SK-N-SH (cell line): ENCODE measurements around the gene PRRT2. TPM values are rescaled to one million over a fixed set of nuclear protein-coding genes. Genes with fewer than 3 reads are reported as not detected.

ENCODE experiments used
- CTCF ChIA-PET: fragments of 300-600, 350-600 bp; formaldehyde crosslinking; extraction: SDS; loops from one replicate; lab custom pipeline; 2021; lab: Yijun Ruan, JAX
- POLR2A ChIA-PET: fragments of 350-600 bp; sonication (Branson Sonifier 250); formaldehyde crosslinking; extraction: SDS; loops from one replicate; lab custom pipeline; 2020; ENCODE audit warnings: antibody characterized with exemption, inconsistent platforms; lab: Yijun Ruan, JAX
- DNase-seq: peaks from one replicate; pipeline ENCODE4 v3.0.0; 2012
- H2AFZ ChIP-seq: fragments of 200-600 bp; sonication (generic); 2 replicates; pipeline ENCODE4 v1.8.1; 2016; ENCODE audit warnings: antibody characterized with exemption, mild to moderate bottlenecking, low read depth
- H3F3A ChIP-seq: fragments of 200-600 bp; sonication (generic); replicated peaks from 2 replicates; pipeline ENCODE3; 2016; ENCODE audit warnings: antibody characterized with exemption, mild to moderate bottlenecking; ENCODE audit not compliant: insufficient read depth
- H3K27ac ChIP-seq, 2 experiments: fragments of 200-500 bp in 1 of 2; fragments of 200-600 bp in 1 of 2; sonication (Bioruptor generic) in 1 of 2; sonication (generic), shearing (Covaris generic) in 1 of 2; 2 replicates each; pipeline versions ENCODE4 v1.5.1 to v1.6.1; 2014 to 2016; ENCODE audit warnings: low read depth in 2 of 2, inconsistent platforms in 1 of 2, low read length in 1 of 2, mild to moderate bottlenecking in 1 of 2, mixed read lengths in 1 of 2
- H3K27me3 ChIP-seq: fragments of 200-600 bp; sonication (generic), shearing (Covaris generic); 2 replicates; pipeline ENCODE4 v1.6.1; 2016; ENCODE audit warnings: mixed run types; ENCODE audit not compliant: insufficient read depth
- H3K36me3 ChIP-seq, 2 experiments: fragments of 200-500 bp in 1 of 2; fragments of 200-600 bp in 1 of 2; sonication (Bioruptor generic) in 1 of 2; sonication (generic) in 1 of 2; replicated peaks in 1 of 2; 2 replicates each; pipeline versions ENCODE3 to v1.5.1; 2014 to 2016; ENCODE audit warnings: low read length in 1 of 2, mild to moderate bottlenecking in 1 of 2; ENCODE audit not compliant: insufficient read depth in 2 of 2, control insufficient read depth in 1 of 2
- H3K4me1 ChIP-seq, 2 experiments: fragments of 200-500 bp in 1 of 2; fragments of 200-600 bp in 1 of 2; sonication (Bioruptor generic) in 1 of 2; sonication (generic), shearing (Covaris generic) in 1 of 2; 2 replicates each; pipeline versions ENCODE4 v1.5.1 to v1.6.1; 2014 to 2016; ENCODE audit warnings: low read depth in 1 of 2, low read length in 1 of 2, mixed run types in 1 of 2; ENCODE audit not compliant: insufficient read depth in 2 of 2, control insufficient read depth in 1 of 2
- H3K4me2 ChIP-seq: fragments of 200-600 bp; sonication (generic), shearing (Covaris generic); 2 replicates; pipeline ENCODE4 v1.6.1; 2017; ENCODE audit warnings: mixed run types
- H3K4me3 ChIP-seq, 2 experiments: fragments of 200-500 bp in 1 of 2; fragments of 200-600 bp in 1 of 2; sonication (Bioruptor generic) in 1 of 2; sonication (generic), shearing (Covaris generic) in 1 of 2; 2 replicates each; pipeline versions ENCODE4 v1.5.1 to v1.8.1; 2014 to 2016; ENCODE audit warnings: low read depth in 2 of 2, inconsistent platforms in 1 of 2, low read length in 1 of 2, mild to moderate bottlenecking in 1 of 2, mixed read lengths in 1 of 2, moderate library complexity in 1 of 2
- H3K79me2 ChIP-seq: fragments of 200-600 bp; sonication (generic); 2 replicates; pipeline ENCODE4 v1.8.1; 2017; ENCODE audit warnings: mild to moderate bottlenecking; ENCODE audit not compliant: insufficient read depth
- H3K9ac ChIP-seq: fragments of 200-600 bp; sonication (generic); 2 replicates; pipeline ENCODE4 v1.6.1; 2017; ENCODE audit warnings: mixed run types
- H3K9me2 ChIP-seq: fragments of 200-600 bp; sonication (generic); 2 replicates; pipeline ENCODE4 v1.6.1; 2017; ENCODE audit warnings: mixed run types
- H3K9me3 ChIP-seq: fragments of 200-600 bp; sonication (generic); 2 replicates; pipeline ENCODE4 v1.6.1; 2017; ENCODE audit warnings: mixed run types, mild to moderate bottlenecking, moderate library complexity
- H4K20me1 ChIP-seq: fragments of 200-600 bp; sonication (generic); 2 replicates; pipeline ENCODE4 v1.6.1; 2017; ENCODE audit warnings: mild to moderate bottlenecking, mixed run types; ENCODE audit not compliant: insufficient read depth
- CHD2 ChIP-seq: fragments of 150-350 bp; IDR thresholded peaks from 2 replicates; pipeline ENCODE4 v1.6.1; 2018; ENCODE audit warnings: low read length; ENCODE audit not compliant: partially characterized antibody
- ELF1 ChIP-seq: IDR thresholded peaks from 2 replicates; pipeline ENCODE4 v1.4.0; 2012
- EZH2phosphoT487 ChIP-seq: fragments of 200-600 bp; sonication (generic); IDR thresholded peaks from 2 replicates; pipeline ENCODE4 v1.6.1; 2017; ENCODE audit warnings: low read depth, mixed run types, mild to moderate bottlenecking, antibody characterized with exemption, moderate library complexity, borderline replicate concordance
- FOSL2 ChIP-seq: IDR thresholded peaks from 2 replicates; pipeline ENCODE4 v1.4.0; 2012; ENCODE audit warnings: low read depth, mild to moderate bottlenecking, moderate library complexity, borderline replicate concordance
- FOXM1 ChIP-seq: IDR thresholded peaks from 2 replicates; pipeline ENCODE4 v1.4.0; 2012; ENCODE audit warnings: low read depth, mild to moderate bottlenecking
- GABPA ChIP-seq: IDR thresholded peaks from 2 replicates; pipeline ENCODE4 v1.4.0; 2012; ENCODE audit warnings: low read depth, mild to moderate bottlenecking
- MAX ChIP-seq: IDR thresholded peaks from 2 replicates; pipeline ENCODE4 v1.4.0; 2012; ENCODE audit warnings: low read depth
- MEF2A ChIP-seq: IDR thresholded peaks from 2 replicates; pipeline ENCODE4 v1.4.0; 2012; ENCODE audit warnings: low read depth, borderline replicate concordance
- MXI1 ChIP-seq: IDR thresholded peaks from 2 replicates; pipeline ENCODE4 v1.6.1; 2012; ENCODE audit warnings: mild to moderate bottlenecking, low read depth, low read length, improper control_type of control experiment
- NFIC ChIP-seq: IDR thresholded peaks from 2 replicates; pipeline ENCODE4 v1.4.0; 2012; ENCODE audit warnings: borderline replicate concordance
- NRF1 ChIP-seq: IDR thresholded peaks from 2 replicates; pipeline ENCODE4 v1.6.1; 2012; ENCODE audit warnings: low read depth, mild to moderate bottlenecking, low read length
- POLR2AphosphoS5 ChIP-seq: IDR thresholded peaks from 2 replicates; pipeline ENCODE4 v1.6.1; 2012; ENCODE audit warnings: low read depth, low read length
- RAD21 ChIP-seq: IDR thresholded peaks from 2 replicates; pipeline ENCODE4 v1.6.1; 2012; ENCODE audit warnings: mild to moderate bottlenecking, low read length
- RCOR1 ChIP-seq: fragments of 150-350 bp; IDR thresholded peaks from 2 replicates; pipeline ENCODE4 v1.6.1; 2017; ENCODE audit warnings: antibody characterized with exemption, low read length
- REST ChIP-seq: IDR thresholded peaks from 2 replicates; pipeline ENCODE4 v1.6.1; 2012; ENCODE audit warnings: mild to moderate bottlenecking, low read depth, low read length, moderate library complexity
- RFX5 ChIP-seq: IDR thresholded peaks from 2 replicates; pipeline ENCODE4 v1.6.1; 2012; ENCODE audit warnings: mild to moderate bottlenecking, improper control_type of control experiment, low read length
- SMC3 ChIP-seq: IDR thresholded peaks from 2 replicates; pipeline ENCODE4 v1.6.1; 2012; ENCODE audit warnings: low read depth, low read length, improper control_type of control experiment
- TAF1 ChIP-seq: IDR thresholded peaks from 2 replicates; pipeline ENCODE4 v1.6.1; 2012; ENCODE audit warnings: low read depth, mild to moderate bottlenecking, low read length, moderate library complexity, borderline replicate concordance
- TCF12 ChIP-seq: IDR thresholded peaks from 2 replicates; pipeline ENCODE4 v1.4.0; 2012
- TEAD4 ChIP-seq: IDR thresholded peaks from 2 replicates; pipeline ENCODE4 v1.4.0; 2012; ENCODE audit warnings: mild to moderate bottlenecking, borderline replicate concordance; ENCODE audit not compliant: insufficient read depth
- USF1 ChIP-seq: IDR thresholded peaks from 2 replicates; pipeline ENCODE4 v1.4.0; 2012; ENCODE audit warnings: low read depth, borderline replicate concordance
- YY1 ChIP-seq: IDR thresholded peaks from 2 replicates; pipeline ENCODE4 v1.4.0; 2012; ENCODE audit warnings: low read depth, mild to moderate bottlenecking
- ZBTB33 ChIP-seq: IDR thresholded peaks from 2 replicates; pipeline ENCODE4 v1.4.0; 2012; ENCODE audit warnings: low read depth, borderline replicate concordance
- WGBS: methylation state at CpG from one replicate; pipeline ENCODE4 v1.1.6; 2017; ENCODE audit warnings: low lambda C conversion rate; 5-methylcytosine and 5-hydroxymethylcytosine counted together
- polyA plus RNA-seq, 3 experiments: library from polyadenylated mRNA; depleted of rRNA; stranded (reverse); fragments of >200 nt; gene quantifications; 2 replicates each; pipeline ENCODE4 v1.2.3, GENCODE V29; 2012
- TF ChIP-seq, protein P1 (sequence below): IDR thresholded peaks from 2 replicates; pipeline ENCODE4; 2012

The PRRT2 gene
- polyA plus RNA-seq, 1 of the 3 experiments (the other 2 are of a cell fraction) = 28.1 TPM

GRCh38 chr16:29862884-29863668, 51.1 kb downstream of the PRRT2 start, which contains the start of gene CDIPT:
Gene CDIPT (minus strand): TSS chr16:29863226. CDS start chr16:29862857, 369 bp downstream.
- under 1% methylated on average over 27 of the region's 57 CpGs for WGBS
- CTCF ChIA-PET = interaction anchor here (0.7 to 3.2 kb wide), 16 partner anchors 8 to 229 kb away, joined by 3 to 13 read pairs (median 5); partner anchors contain the start of genes KIF22, SEZ6L2, TAOK2 and TLCD3B
- TF ChIP-seq SMC3 (peak; percentile 5; the same call in 1 of the 2 replicates), ZBTB33 (peak; percentile 58), REST (peak; percentile 34; the same call in 1 of the 2 replicates), MAX (peak; percentile 73), NRF1 (0 out of 2 replicates have a peak, but pooled peaks have one; percentile 8), ELF1 (peak; percentile 60), USF1 (no peak), YY1 (no peak), MXI1 (peak; percentile 55), TEAD4 (no peak), RAD21 (peak; percentile 17; the same call in 1 of the 2 replicates), RCOR1 (peak; percentile 55; the same call in 1 of the 2 replicates), TAF1 (peak; percentile 63; the same call in 1 of the 2 replicates), FOSL2 (no peak), NFIC (no peak; the same call in 1 of the 2 replicates), RFX5 (peak; percentile 58), GABPA (peak; percentile 20), TCF12 (peak; percentile 35; the same call in 1 of the 2 replicates), POLR2AphosphoS5 (no peak), MEF2A (no peak), EZH2phosphoT487 (no peak), CHD2 (peak; percentile 73), FOXM1 (no peak)
- TF ChIP-seq, protein P1, sequence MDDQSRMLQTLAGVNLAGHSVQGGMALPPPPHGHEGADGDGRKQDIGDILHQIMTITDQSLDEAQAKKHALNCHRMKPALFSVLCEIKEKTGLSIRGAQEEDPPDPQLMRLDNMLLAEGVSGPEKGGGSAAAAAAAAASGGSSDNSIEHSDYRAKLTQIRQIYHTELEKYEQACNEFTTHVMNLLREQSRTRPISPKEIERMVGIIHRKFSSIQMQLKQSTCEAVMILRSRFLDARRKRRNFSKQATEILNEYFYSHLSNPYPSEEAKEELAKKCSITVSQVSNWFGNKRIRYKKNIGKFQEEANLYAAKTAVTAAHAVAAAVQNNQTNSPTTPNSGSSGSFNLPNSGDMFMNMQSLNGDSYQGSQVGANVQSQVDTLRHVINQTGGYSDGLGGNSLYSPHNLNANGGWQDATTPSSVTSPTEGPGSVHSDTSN = no peak

More at GRCh38 chr16:29862884-29863668, 51.1 kb downstream of the PRRT2 start, which contains the start of gene CDIPT:
- DNase-seq = peak; percentile 94
- peaks cover 18% of the 10 kb centered on the region for H3K79me2 ChIP-seq
- peak within 1 kb of the TSS; percentile 81 to 90 for H3K4me3 ChIP-seq
- peaks cover 5 to 14% of the 10 kb centered on the region in 2 experiments for H3K36me3 ChIP-seq
- peak within 1 kb of the TSS; percentile 88 to 95 for H3K27ac ChIP-seq
- H2AFZ ChIP-seq = peak within 1 kb of the TSS; percentile 77
- peaks cover under 1% of the 10 kb centered on the region for H3F3A ChIP-seq
- H3K9me3 ChIP-seq = no peaks in the 10 kb centered on the region
- H3K9me2 ChIP-seq = no peaks in the 10 kb centered on the region
- POLR2A ChIA-PET = interaction anchor here (1.0 to 1.1 kb wide), 3 partner anchors 15 to 55 kb away, joined by 3 to 7 read pairs (median 4); partner anchors contain the start of gene PAGR1
- no peaks in the 10 kb centered on the region for H4K20me1 ChIP-seq
- peak within 1 kb of the TSS; percentile 79 for H3K9ac ChIP-seq
- peaks cover 0 to 17% of the 10 kb centered on the region in 2 experiments; a peak in 1 of 4 replicates for H3K4me1 ChIP-seq
- peak within 1 kb of the TSS; percentile 98 for H3K4me2 ChIP-seq
- H3K27me3 ChIP-seq = no peaks in the 10 kb centered on the region
